PC-3 (cell line): ENCODE data around the gene FAM151A. TPM values are rescaled to one million over a fixed set of nuclear protein-coding genes. Genes with fewer than 3 reads are reported as not detected.

Source experiments
- ATAC-seq: fragments of 200-7000 bp; cut with Tn5 transposase; 2 replicates; pipeline ENCODE4 v1.9.1; 2020; ENCODE audit warnings: mild to moderate bottlenecking, moderate library complexity
- BruUV-seq: library from RNA; stranded (reverse); fragments of 400-500 nt; replicated peaks from 2 replicates; lab custom pipeline; 2021; lab: Mats Ljungman, UMichigan
- CTCF ChIA-PET: fragments of 300-600 bp; sonication (Branson Sonifier 250); formaldehyde crosslinking; loops from one replicate; lab custom pipeline; 2022; ENCODE audit warnings: antibody characterized with exemption; lab: Charles Lee
- POLR2A ChIA-PET: fragments of 300-600 bp; sonication (Branson Sonifier 250); formaldehyde crosslinking; loops from one replicate; lab custom pipeline; 2022; ENCODE audit warnings: antibody characterized with exemption; ENCODE audit not compliant: unreplicated experiment; lab: Charles Lee
- DNase-seq: peaks from one replicate; pipeline ENCODE4 v3.0.0-alpha.2; 2015
- H2AFZ ChIP-seq: fragments of 300-600 bp; sonication (generic); 2 replicates; pipeline ENCODE4 v1.6.0; 2016; ENCODE audit warnings: antibody characterized with exemption, low read length
- H3F3A ChIP-seq: fragments of 300-600 bp; sonication (generic); one replicate; pipeline ENCODE4 v1.6.0; 2017; ENCODE audit warnings: antibody characterized with exemption, low read length, control low read depth, mild to moderate bottlenecking; ENCODE audit not compliant: unreplicated experiment
- H3K27ac ChIP-seq: fragments of 300-600 bp; sonication (generic); 2 replicates; pipeline ENCODE4 v1.5.1; 2016; ENCODE audit warnings: mild to moderate bottlenecking, low read length
- H3K27me3 ChIP-seq: fragments of 300-600 bp; sonication (generic); 2 replicates; pipeline ENCODE4 v1.6.1; 2016; ENCODE audit warnings: low read length, mixed read lengths
- H3K36me3 ChIP-seq: fragments of 300-600 bp; sonication (generic); 2 replicates; pipeline ENCODE4 v1.6.1; 2016; ENCODE audit warnings: low read depth, mixed run types, low read length, mixed read lengths
- H3K4me1 ChIP-seq: fragments of 300-600 bp; sonication (generic); 2 replicates; pipeline ENCODE4 v1.5.1; 2016; ENCODE audit warnings: low read length; ENCODE audit not compliant: insufficient read depth
- H3K4me2 ChIP-seq: fragments of 300-600 bp; sonication (generic); 2 replicates; pipeline ENCODE4 v1.6.0; 2016; ENCODE audit warnings: low read length
- H3K4me3 ChIP-seq: fragments of 300-600 bp; sonication (generic); 2 replicates; pipeline ENCODE4 v1.5.1; 2016; ENCODE audit warnings: mild to moderate bottlenecking, low read length, mixed read lengths
- H3K79me2 ChIP-seq: fragments of 300-600 bp; sonication (generic); 2 replicates; pipeline ENCODE4 v1.6.1; 2017; ENCODE audit warnings: low read length, mixed read lengths
- H3K9ac ChIP-seq: fragments of 300-600 bp; sonication (generic); 2 replicates; pipeline ENCODE4 v1.6.0; 2016; ENCODE audit warnings: mild to moderate bottlenecking, low read length
- H3K9me2 ChIP-seq: fragments of 300-600 bp; sonication (generic); replicated peaks from 2 replicates; pipeline ENCODE4 v1.6.1; 2016; ENCODE audit warnings: mixed run types, low read length, mixed read lengths
- H3K9me3 ChIP-seq: fragments of 300-600 bp; sonication (generic); 2 replicates; pipeline ENCODE4 v1.6.1; 2016; ENCODE audit warnings: low read length, mixed read lengths
- H4K20me1 ChIP-seq: fragments of 300-600 bp; sonication (generic); 2 replicates; pipeline ENCODE4 v1.6.1; 2016; ENCODE audit warnings: low read length, mixed read lengths
- EZH2 ChIP-seq: fragments of 300-600 bp; sonication (generic); IDR thresholded peaks from one replicate; pipeline ENCODE4 v1.6.1; 2017; ENCODE audit warnings: antibody characterized with exemption, mild to moderate bottlenecking, low read length; ENCODE audit not compliant: unreplicated experiment
- EZH2phosphoT487 ChIP-seq: fragments of 300-600 bp; sonication (generic); IDR thresholded peaks from 2 replicates; pipeline ENCODE4 v1.6.1; 2018; ENCODE audit warnings: mild to moderate bottlenecking, antibody characterized with exemption, low read length, borderline replicate concordance
- intact Hi-C: fragments of 100-400 bp; cut with micrococcal nuclease; formaldehyde crosslinking; loops from 2 replicates; pipeline ENCODE4 v1.9.0; 2023
- total RNA-seq: library from RNA; depleted of rRNA; stranded (reverse); fragments of >200 nt; gene quantifications from 2 replicates; pipeline ENCODE4 v1.2.3, GENCODE V29; 2014
- TF ChIP-seq, protein P1 (sequence below): fragments of 300-600 bp; sonication (generic); conservative IDR thresholded peaks from 2 replicates; pipeline ENCODE4 v1.5.1; 2017; ENCODE audit warnings: antibody characterized with exemption, low read depth, mild to moderate bottlenecking, low read length

The FAM151A gene
- total RNA-seq, 1 experiment from 2014 or later: not detected

DNA sequence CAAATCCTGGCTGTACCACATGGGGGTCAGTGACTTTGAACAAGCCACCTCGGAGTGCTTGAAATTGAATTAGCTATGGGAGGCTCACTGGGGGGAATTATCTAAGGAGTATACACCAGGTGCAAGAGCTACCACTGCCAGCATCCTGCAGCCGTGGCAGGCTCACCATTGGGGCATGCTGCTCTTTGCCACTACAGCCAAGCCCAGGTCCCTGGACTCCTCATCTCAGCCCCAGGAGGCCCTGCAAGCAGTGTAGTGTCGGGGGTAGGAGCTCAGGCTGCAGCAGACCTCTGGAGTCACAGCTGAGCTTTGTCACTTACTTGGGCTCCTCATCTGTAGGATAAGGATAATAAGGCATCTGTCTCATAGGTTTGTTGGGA, 40.0 kb downstream of the FAM151A start:
- H3K36me3 ChIP-seq: no peaks in the 10 kb centered on the region
- BruUV-seq: no TSS peak
- H3K79me2 ChIP-seq: no peaks in the 10 kb centered on the region
- no peak overlapping the region for H2AFZ ChIP-seq
- no peak overlapping the region for H3K27ac ChIP-seq
- H3F3A ChIP-seq: no peaks in the 10 kb centered on the region
- intact Hi-C loops: no loop called here
- H3K4me1 ChIP-seq: no peaks in the 10 kb centered on the region
- POLR2A ChIA-PET: no interaction called here
- no peaks in the 10 kb centered on the region for H3K9me3 ChIP-seq
- H3K27me3 ChIP-seq: no peaks in the 10 kb centered on the region
- no peak overlapping the region for H3K4me2 ChIP-seq
- no peaks in the 10 kb centered on the region for H3K9me2 ChIP-seq
- DNase-seq: no peak
- no peaks in the 10 kb centered on the region for H4K20me1 ChIP-seq
- no peak for ATAC-seq
- CTCF ChIA-PET: no interaction called here
- H3K9ac ChIP-seq: no peak overlapping the region
- TF ChIP-seq, protein P1, sequence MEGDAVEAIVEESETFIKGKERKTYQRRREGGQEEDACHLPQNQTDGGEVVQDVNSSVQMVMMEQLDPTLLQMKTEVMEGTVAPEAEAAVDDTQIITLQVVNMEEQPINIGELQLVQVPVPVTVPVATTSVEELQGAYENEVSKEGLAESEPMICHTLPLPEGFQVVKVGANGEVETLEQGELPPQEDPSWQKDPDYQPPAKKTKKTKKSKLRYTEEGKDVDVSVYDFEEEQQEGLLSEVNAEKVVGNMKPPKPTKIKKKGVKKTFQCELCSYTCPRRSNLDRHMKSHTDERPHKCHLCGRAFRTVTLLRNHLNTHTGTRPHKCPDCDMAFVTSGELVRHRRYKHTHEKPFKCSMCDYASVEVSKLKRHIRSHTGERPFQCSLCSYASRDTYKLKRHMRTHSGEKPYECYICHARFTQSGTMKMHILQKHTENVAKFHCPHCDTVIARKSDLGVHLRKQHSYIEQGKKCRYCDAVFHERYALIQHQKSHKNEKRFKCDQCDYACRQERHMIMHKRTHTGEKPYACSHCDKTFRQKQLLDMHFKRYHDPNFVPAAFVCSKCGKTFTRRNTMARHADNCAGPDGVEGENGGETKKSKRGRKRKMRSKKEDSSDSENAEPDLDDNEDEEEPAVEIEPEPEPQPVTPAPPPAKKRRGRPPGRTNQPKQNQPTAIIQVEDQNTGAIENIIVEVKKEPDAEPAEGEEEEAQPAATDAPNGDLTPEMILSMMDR: no peak
- TF ChIP-seq EZH2: no peak
- TF ChIP-seq EZH2phosphoT487: no peak
- no peak overlapping the region for H3K4me3 ChIP-seq

DNA sequence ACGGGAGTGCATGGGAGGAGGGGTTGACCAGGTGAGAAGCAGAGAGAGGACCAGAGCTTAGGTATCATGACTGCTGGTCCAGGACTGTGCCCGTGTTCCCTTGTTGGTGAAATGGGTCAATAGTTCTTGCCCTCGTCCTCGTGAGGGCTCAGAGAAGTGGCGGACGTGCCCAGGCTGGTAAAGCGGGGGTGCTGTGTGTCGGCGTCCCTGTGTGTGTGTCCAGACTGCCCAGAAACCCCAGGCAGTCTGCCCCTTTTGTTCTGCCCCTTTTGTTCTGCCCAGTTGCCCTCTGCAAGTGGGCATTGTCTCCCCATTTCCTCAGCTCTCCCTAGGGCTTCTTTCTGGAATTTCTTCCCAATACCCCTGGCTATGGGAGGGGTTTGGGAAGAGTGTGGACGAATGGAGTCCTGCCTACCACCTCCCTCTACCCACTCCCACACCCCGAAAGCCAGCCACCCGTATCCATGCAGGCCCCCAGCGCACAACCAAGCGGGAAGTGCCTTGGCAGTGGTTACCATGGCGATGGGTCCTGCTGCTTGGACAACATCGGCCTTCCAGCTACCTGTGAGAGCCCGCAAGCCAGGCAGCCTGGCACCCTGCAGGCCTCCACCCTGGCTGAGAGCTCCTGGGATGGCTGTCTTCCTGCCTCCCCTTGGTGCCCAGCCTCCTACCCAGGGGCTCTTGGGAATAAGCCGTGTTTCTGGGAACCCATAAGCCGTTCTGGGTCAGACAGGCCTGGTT, 40.6 kb downstream of the FAM151A start:
- Histone ChIP-seq H3K9me3 (no peaks in the 10 kb centered on the region), H3K36me3 (no peaks in the 10 kb centered on the region), H3K27me3 (no peaks in the 10 kb centered on the region), H2AFZ (no peak overlapping the region), H3K9me2 (no peaks in the 10 kb centered on the region), H3K4me2 (no peak overlapping the region), H3K4me1 (no peaks in the 10 kb centered on the region), H4K20me1 (no peaks in the 10 kb centered on the region), H3K9ac (no peak overlapping the region), H3K4me3 (no peak overlapping the region), H3K27ac (no peak overlapping the region), H3F3A (no peaks in the 10 kb centered on the region), H3K79me2 (no peaks in the 10 kb centered on the region)
- intact Hi-C loops: no loop called here
- no TSS peak for BruUV-seq
- no peak for ATAC-seq
- CTCF ChIA-PET: no interaction called here
- TF ChIP-seq EZH2phosphoT487: no peak
- TF ChIP-seq, protein P1: no peak
- TF ChIP-seq EZH2: no peak
- POLR2A ChIA-PET: no interaction called here
- no peak for DNase-seq

DNA sequence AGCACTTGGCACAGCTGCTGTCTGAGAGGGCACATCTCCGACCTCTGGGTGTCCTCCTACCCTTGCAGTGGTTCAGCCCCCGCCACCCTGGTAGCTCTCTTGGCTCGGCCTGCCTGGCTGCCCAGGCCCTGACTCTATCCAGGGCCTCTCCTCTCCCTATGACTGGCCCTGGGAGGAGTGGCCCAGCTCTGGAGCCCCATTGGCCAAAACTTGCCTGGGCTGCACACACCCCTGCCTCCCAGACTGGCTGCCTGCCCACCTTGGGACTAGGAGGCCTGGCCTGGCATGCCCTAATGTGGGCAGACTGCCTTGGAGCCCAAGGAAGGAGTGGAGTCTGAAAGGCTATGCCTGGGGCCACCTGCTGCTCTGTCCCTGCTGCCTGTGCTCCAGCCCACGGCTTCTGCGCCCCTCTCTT, 41.7 kb downstream of the FAM151A start:
- no peaks in the 10 kb centered on the region for H3K9me2 ChIP-seq
- POLR2A ChIA-PET: no interaction called here
- DNase-seq (peak; percentile 71), ATAC-seq (peak; percentile 91)
- no peak overlapping the region for H3K27ac ChIP-seq
- intact Hi-C loops: no loop called here
- H3K4me2 ChIP-seq: no peak overlapping the region
- no peak overlapping the region for H2AFZ ChIP-seq
- no peaks in the 10 kb centered on the region for H3F3A ChIP-seq
- BruUV-seq: no TSS peak
- no peaks in the 10 kb centered on the region for H3K9me3 ChIP-seq
- H3K9ac ChIP-seq: no peak overlapping the region
- no peaks in the 10 kb centered on the region for H3K79me2 ChIP-seq
- no peak overlapping the region for H3K4me3 ChIP-seq
- TF ChIP-seq, protein P1: no peak
- TF ChIP-seq EZH2phosphoT487: no peak
- TF ChIP-seq EZH2: no peak
- no peaks in the 10 kb centered on the region for H3K27me3 ChIP-seq
- no peaks in the 10 kb centered on the region for H4K20me1 ChIP-seq
- H3K4me1 ChIP-seq: no peaks in the 10 kb centered on the region
- CTCF ChIA-PET: no interaction called here
- H3K36me3 ChIP-seq: no peaks in the 10 kb centered on the region
